Left lobe of liver (tissue), 2 donors: ENCODE measurements around the gene CATSPERB. TPM values are rescaled to one million over a fixed set of nuclear protein-coding genes. Genes with fewer than 3 reads are reported as not detected.
"Not testable (repeated sequence)": the region's sequence is repeated elsewhere in the genome, so short reads cannot be mapped to it uniquely, and the experiment has no call there.

Experiments used
- ATAC-seq: fragments of 200-7000 bp; cut with Tn5 transposase; one replicate; pipeline ENCODE4 v1.9.1; 2020; ENCODE audit warnings: mild to moderate bottlenecking, moderate library complexity
- DNase-seq: peaks from one replicate; pipeline ENCODE4 v3.0.0-alpha.2; 2020; ENCODE audit warnings: low spot score
- total RNA-seq: library from RNA; stranded (reverse); gene quantifications from one replicate; pipeline ENCODE4 v1.2.1, GENCODE V29; 2021
- donor health status: DM: no; HTN: no; CAD: no; lungs with moderate emphysema.
- donor health status: DM: no; HTN: yes; CAD: no.

Gene CATSPERB
- not detected for total RNA-seq

GRCh38 chr14:91731986-91732385 is at the start of gene CATSPERB:
TSS of gene CATSPERB (minus strand) at chr14:91732086. CDS start at chr14:91729479, 2,607 bp downstream.
- no peak for ATAC-seq
- no peak for DNase-seq

- no peak for DNase-seq
Observed at GRCh38 chr14:91780452-91780851, 48.6 kb upstream of the CATSPERB start.

GRCh38 chr14:91778217-91778616 is 46.3 kb upstream of the CATSPERB start:
- DNase-seq (no peak), ATAC-seq (no peak)

More at GRCh38 chr14:91780452-91780851, 48.6 kb upstream of the CATSPERB start:
- peak; percentile 66 for ATAC-seq

- no peak for DNase-seq
- no peak for ATAC-seq
Observed at GRCh38 chr14:91774140-91775096, 42.5 kb upstream of the CATSPERB start.

GRCh38 chr14:91770185-91770584 is 38.3 kb upstream of the CATSPERB start:
- DNase-seq, result no peak
- ATAC-seq, result no peak

- no peak for DNase-seq
- peak; percentile 69 for ATAC-seq
Observed at GRCh38 chr14:91755570-91756295, 23.8 kb upstream of the CATSPERB start.

- DNase-seq (no peak), ATAC-seq (no peak)
Observed at GRCh38 chr14:91754819-91755218, 22.9 kb upstream of the CATSPERB start.

- ATAC-seq (no peak), DNase-seq (no peak)
Observed at GRCh38 chr14:91754185-91754584, 22.3 kb upstream of the CATSPERB start.

- DNase-seq (no peak), ATAC-seq (no peak)
Observed at GRCh38 chr14:91753501-91754128, 21.7 kb upstream of the CATSPERB start.

GRCh38 chr14:91752961-91753360 is 21.1 kb upstream of the CATSPERB start:
- ATAC-seq (no peak), DNase-seq (no peak)

GRCh38 chr14:91751719-91752118 is 19.8 kb upstream of the CATSPERB start:
- no peak for ATAC-seq
- no peak for DNase-seq

- DNase-seq, result no peak
- no peak for ATAC-seq
Observed at GRCh38 chr14:91750634-91751198, 18.8 kb upstream of the CATSPERB start.

- DNase-seq, result no peak
- no peak for ATAC-seq
Observed at GRCh38 chr14:91749868-91750267, 18.0 kb upstream of the CATSPERB start.

- DNase-seq (no peak), ATAC-seq (no peak)
Observed at GRCh38 chr14:91748049-91748448, 16.2 kb upstream of the CATSPERB start.

GRCh38 chr14:91745344-91745743 is 13.5 kb upstream of the CATSPERB start:
- ATAC-seq (no peak), DNase-seq (no peak)

- DNase-seq (no peak), ATAC-seq (no peak)
Observed at GRCh38 chr14:91744068-91744480, 12.2 kb upstream of the CATSPERB start.

GRCh38 chr14:91743305-91743653 is 11.4 kb upstream of the CATSPERB start:
- ATAC-seq, result no peak
- DNase-seq, result no peak

GRCh38 chr14:91742621-91743304 is 10.9 kb upstream of the CATSPERB start:
- ATAC-seq, result no peak
- no peak for DNase-seq

GRCh38 chr14:91739867-91740266 is 8.0 kb upstream of the CATSPERB start:
- not testable (repeated sequence) for ATAC-seq, DNase-seq

GRCh38 chr14:91737619-91738018 is 5.7 kb upstream of the CATSPERB start:
- DNase-seq, result no peak

More at GRCh38 chr14:91737619-91738018, 5.7 kb upstream of the CATSPERB start:
- no peak for ATAC-seq
